ENCODE results near the gene OR52B6. TPM values are rescaled to one million over a fixed set of nuclear protein-coding genes. Genes with fewer than 3 reads are reported as not detected.

Gene OR52B6
- total RNA-seq, 1 donor from 2014 or later: not detected

DNA sequence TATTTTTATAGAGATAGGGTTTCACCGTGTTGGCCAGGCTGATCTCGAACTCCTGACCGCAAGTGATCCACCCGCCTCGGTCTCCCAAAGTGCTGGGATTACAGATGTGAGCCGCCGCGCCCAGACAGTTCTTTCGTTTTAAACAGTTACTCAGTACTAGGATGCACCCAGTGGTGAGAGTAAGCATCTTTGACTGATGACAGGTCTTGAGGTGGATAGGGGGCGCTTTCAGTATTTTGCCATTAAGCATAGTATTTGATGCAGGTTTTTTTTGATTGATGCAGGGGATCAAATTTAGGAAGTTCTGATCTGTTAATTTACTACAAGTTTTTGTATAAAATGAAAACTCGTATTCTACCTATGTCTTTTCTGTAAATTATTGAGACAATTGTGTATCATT lies 30.9 kb downstream of the OR52B6 start:
- CTCF ChIA-PET: no interaction called here
- no peak overlapping the region for H3K27ac Mint-ChIP-seq
- ATAC-seq (ENCODE audit: low read depth): no peak
- H3K36me3 Mint-ChIP-seq (ENCODE audit: low read depth): no peaks in the 10 kb centered on the region
- intact Hi-C loops (cut with micrococcal nuclease): no loop called here
- no peaks in the 10 kb centered on the region for H3K4me1 Mint-ChIP-seq
- H3K4me3 Mint-ChIP-seq: no peak overlapping the region
- H3K9me3 Mint-ChIP-seq: no peaks in the 10 kb centered on the region
- TF ChIP-seq, protein P1, sequence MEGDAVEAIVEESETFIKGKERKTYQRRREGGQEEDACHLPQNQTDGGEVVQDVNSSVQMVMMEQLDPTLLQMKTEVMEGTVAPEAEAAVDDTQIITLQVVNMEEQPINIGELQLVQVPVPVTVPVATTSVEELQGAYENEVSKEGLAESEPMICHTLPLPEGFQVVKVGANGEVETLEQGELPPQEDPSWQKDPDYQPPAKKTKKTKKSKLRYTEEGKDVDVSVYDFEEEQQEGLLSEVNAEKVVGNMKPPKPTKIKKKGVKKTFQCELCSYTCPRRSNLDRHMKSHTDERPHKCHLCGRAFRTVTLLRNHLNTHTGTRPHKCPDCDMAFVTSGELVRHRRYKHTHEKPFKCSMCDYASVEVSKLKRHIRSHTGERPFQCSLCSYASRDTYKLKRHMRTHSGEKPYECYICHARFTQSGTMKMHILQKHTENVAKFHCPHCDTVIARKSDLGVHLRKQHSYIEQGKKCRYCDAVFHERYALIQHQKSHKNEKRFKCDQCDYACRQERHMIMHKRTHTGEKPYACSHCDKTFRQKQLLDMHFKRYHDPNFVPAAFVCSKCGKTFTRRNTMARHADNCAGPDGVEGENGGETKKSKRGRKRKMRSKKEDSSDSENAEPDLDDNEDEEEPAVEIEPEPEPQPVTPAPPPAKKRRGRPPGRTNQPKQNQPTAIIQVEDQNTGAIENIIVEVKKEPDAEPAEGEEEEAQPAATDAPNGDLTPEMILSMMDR (IDR thresholded peaks at IDR 0.05): no peak
- DNase-seq: no peak
- H3K27me3 Mint-ChIP-seq: no peaks in the 10 kb centered on the region
- POLR2A ChIA-PET: no interaction called here

DNA sequence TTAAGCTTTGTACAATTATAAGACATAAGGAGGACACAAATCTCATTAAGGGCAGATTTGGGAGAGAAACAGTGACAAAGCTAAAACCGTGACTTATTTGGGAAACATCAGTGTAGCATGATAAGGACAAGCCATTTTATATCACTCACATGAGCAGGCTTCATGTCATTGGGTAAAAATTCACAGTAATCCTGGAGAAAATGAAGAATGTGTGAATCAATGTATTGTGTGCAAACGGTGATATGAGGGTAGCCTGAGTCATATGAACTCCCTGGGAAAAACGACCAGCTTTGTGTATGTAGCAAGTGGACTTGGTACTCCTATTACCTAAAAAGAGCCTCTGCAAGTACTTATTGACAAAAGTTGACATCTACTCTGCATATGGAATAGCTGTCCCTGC lies 38.1 kb downstream of the OR52B6 start:
- H3K4me3 Mint-ChIP-seq: no peak overlapping the region
- POLR2A ChIA-PET: no interaction called here
- CTCF ChIA-PET: no interaction called here
- DNase-seq: no peak
- no peaks in the 10 kb centered on the region for H3K27me3 Mint-ChIP-seq
- ATAC-seq (ENCODE audit: low read depth): no peak
- peaks cover 2% of the 10 kb centered on the region for H3K4me1 Mint-ChIP-seq
- intact Hi-C loops (cut with micrococcal nuclease): no loop called here
- TF ChIP-seq, protein P1 (IDR thresholded peaks at IDR 0.05): no peak
- H3K36me3 Mint-ChIP-seq (ENCODE audit: low read depth): no peaks in the 10 kb centered on the region
- no peaks in the 10 kb centered on the region for H3K9me3 Mint-ChIP-seq
- H3K27ac Mint-ChIP-seq: no peak overlapping the region

DNA sequence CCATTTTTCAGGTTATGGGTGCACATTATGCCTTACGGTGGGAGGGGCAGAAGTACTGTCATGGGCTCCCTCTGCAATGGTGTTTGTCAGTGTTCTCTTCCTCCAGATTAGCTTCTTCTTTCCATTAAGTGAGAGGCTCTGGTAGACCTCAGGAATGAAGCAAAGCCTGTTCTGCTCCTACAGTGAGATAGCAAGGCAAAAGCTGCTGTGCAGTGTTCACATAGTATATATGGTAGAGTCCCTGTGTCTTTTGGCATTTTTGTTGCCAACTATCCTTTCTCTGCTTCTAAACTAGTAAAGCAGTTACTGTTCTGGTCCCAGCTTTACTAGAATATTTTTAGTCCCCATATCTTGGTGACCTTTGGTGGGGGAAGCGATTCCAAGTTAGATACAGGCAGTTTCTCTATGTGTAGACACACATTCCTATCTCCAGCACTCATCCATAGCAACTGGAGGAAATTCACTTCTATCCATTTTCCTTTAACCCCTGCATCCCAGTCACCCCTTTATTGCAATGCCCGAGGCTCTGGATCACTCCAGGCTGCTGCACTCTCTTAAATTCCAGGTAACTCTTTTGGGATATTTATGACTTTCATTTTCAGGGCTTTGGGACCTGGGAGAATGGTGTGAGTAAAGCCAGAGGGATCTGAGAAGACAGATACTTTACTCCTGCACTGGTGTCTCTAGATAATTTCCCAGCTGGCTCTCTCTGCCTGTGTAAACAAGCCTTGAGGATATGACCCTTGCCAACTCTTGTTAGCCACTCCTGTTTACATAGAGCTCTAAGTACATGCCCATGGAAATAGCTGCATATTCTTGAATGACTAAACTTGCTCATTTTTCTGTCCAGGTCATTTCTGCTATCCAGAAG lies 40.2 kb downstream of the OR52B6 start:
- H3K36me3 Mint-ChIP-seq (ENCODE audit: low read depth): peaks cover 4% of the 10 kb centered on the region
- POLR2A ChIA-PET: interaction anchor here (1.5 kb wide), 1 partner anchor 11 kb away, joined by 3 read pairs; no protein-coding TSS in a partner anchor
- ATAC-seq (ENCODE audit: low read depth) (no peak), DNase-seq (no peak)
- peaks cover 21% of the 10 kb centered on the region for H3K4me1 Mint-ChIP-seq
- no peaks in the 10 kb centered on the region for H3K9me3 Mint-ChIP-seq
- H3K4me3 Mint-ChIP-seq: no peak overlapping the region
- intact Hi-C loops (cut with micrococcal nuclease): loop anchor here (10.0 kb wide), 2 partner anchors 854 to 1894 kb away; partner anchors contain the start of genes PPFIBP2 and TRIM3
- no peaks in the 10 kb centered on the region for H3K27me3 Mint-ChIP-seq
- TF ChIP-seq, protein P1 (IDR thresholded peaks at IDR 0.05): no peak
- CTCF ChIA-PET: no interaction called here
- no peak overlapping the region for H3K27ac Mint-ChIP-seq

DNA sequence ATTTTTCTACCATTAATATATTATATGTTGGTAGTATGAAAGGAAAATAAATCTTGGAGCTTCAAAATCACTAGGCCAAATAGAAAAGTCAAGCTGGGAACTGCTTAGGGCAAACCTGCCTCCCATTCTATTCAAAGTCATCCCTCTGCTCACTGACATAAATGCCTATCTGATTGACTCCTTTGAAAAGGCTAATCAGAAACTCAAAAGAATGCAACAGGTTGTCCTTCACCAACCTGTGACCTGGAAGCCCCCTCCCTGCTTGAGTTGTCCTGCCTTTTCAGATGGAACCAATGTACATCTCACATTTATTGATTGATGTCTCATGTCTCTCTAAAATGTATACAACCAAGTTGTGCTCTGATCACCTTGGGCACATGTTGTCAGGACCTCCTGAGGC lies 40.9 kb downstream of the OR52B6 start:
- no peak overlapping the region for H3K27ac Mint-ChIP-seq
- H3K27me3 Mint-ChIP-seq: no peaks in the 10 kb centered on the region
- H3K36me3 Mint-ChIP-seq (ENCODE audit: low read depth): peaks cover 4% of the 10 kb centered on the region
- peaks cover 27% of the 10 kb centered on the region for H3K4me1 Mint-ChIP-seq
- no peak for DNase-seq
- TF ChIP-seq, protein P1 (IDR thresholded peaks at IDR 0.05): no peak
- ATAC-seq (ENCODE audit: low read depth): no peak
- intact Hi-C loops (cut with micrococcal nuclease): loop anchor here (10.0 kb wide), 2 partner anchors 853 to 1893 kb away; partner anchors contain the start of genes PPFIBP2 and TRIM3
- H3K4me3 Mint-ChIP-seq: no peak overlapping the region
- H3K9me3 Mint-ChIP-seq: no peaks in the 10 kb centered on the region
- ChIA-PET POLR2A (interaction anchor here (1.5 kb wide), 1 partner anchor 10 kb away, joined by 3 read pairs; no protein-coding TSS in a partner anchor), CTCF (no interaction called here)

DNA sequence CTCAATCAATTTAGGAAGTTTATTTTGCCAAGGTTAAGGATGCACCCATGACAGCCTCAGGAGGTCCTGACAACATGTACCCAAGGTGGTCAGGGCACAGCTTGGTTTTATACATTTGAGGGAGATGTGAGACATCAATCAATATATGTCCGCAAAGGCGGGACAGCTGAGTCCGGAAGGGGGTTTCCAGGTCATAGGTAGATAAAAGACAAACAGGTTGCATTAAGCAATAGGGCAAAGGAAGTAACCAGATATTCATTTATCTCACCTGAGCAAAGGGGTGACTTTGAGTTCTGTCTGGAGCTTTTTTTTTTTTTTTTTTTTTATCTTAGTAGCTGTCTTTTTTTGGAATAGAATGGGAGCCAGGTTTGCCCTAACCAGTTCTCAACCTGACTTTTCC lies 42.1 kb downstream of the OR52B6 start:
- ChIA-PET POLR2A (interaction anchor here (0.7 kb wide), 1 partner anchor 1874 kb away, joined by 7 read pairs; no protein-coding TSS in a partner anchor), CTCF (no interaction called here)
- Mint-ChIP-seq H3K9me3 (no peaks in the 10 kb centered on the region), H3K27me3 (no peaks in the 10 kb centered on the region), H3K4me1 (peaks cover 40% of the 10 kb centered on the region), H3K27ac (no peak overlapping the region), H3K4me3 (no peak overlapping the region), H3K36me3 (ENCODE audit: low read depth) (peaks cover 5% of the 10 kb centered on the region)
- ATAC-seq (ENCODE audit: low read depth): no peak
- no peak for DNase-seq
- TF ChIP-seq, protein P1 (IDR thresholded peaks at IDR 0.05): no peak
- intact Hi-C loops (cut with micrococcal nuclease): loop anchor here (10.0 kb wide), 2 partner anchors 852 to 1892 kb away; partner anchors contain the start of genes PPFIBP2 and TRIM3

Measured in activated B cell treated with CpG ODN at 0.5 μM for 24 hours (primary cell).